Measurements from ENCODE around the gene FBXO17.
A peak's percentile ranks its signal among the peaks of the same experiment; 100 is the strongest.
"Not testable (repeated sequence)": the region's sequence is repeated elsewhere in the genome, so short reads cannot be mapped to it uniquely, and the experiment has no call there.

FBXO17 gene, protein sequence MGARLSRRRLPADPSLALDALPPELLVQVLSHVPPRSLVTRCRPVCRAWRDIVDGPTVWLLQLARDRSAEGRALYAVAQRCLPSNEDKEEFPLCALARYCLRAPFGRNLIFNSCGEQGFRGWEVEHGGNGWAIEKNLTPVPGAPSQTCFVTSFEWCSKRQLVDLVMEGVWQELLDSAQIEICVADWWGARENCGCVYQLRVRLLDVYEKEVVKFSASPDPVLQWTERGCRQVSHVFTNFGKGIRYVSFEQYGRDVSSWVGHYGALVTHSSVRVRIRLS

GRCh38 chr19:38975214-38975860 lies at the start of gene FBXO17:
Gene FBXO17, minus strand, starts transcription at chr19:38975742. Its CDS starts 25,423 bp downstream, at chr19:38950319.
- DNase-seq (ENCODE audit: low spot score), result peak; percentile 80

- no peak for DNase-seq (ENCODE audit: low spot score)
Observed at GRCh38 chr19:39024875-39025641, 49.5 kb upstream of the FBXO17 start.

GRCh38 chr19:39021063-39021462 lies 45.5 kb upstream of the FBXO17 start:
- DNase-seq (ENCODE audit: low spot score), result no peak

DNA sequence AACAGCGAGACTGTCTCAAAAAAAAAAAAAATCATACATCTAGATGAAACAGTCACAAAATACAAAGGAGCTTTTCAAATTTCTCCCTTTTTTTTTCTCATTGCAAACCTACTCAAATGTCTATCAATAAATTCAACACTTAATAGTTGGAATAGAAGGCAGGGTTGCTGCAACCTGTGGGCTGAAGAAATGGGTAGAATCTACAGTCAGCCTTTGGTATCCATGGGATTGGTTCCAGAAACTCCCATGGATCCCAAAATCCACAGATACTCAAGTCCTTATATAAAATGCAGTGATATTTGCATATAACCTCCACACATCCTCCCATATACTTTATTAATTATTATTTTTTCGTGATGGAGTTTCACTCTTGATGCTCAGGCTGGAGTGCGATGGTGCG lies 42.1 kb upstream of the FBXO17 start:
- DNase-seq (ENCODE audit: low spot score), result no peak

DNA sequence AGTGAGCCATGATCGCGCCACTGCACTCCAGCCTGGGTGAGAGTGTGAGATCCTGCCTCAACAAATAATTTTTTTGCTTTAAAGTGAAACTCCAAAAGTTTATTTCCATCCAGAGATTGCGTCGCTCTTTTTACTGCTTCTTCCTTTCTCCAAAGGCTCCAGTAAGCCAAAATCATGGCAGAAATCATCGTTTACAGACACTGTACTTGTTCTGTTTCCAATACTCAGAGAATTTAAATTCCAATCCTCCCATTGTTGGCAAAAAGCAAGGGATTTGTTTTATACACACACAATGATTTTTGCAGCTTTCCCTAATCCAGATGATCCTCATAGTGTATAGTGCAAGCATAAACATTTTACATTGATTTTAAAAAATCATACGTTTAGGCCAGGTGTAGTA lies 41.5 kb upstream of the FBXO17 start:
- DNase-seq (ENCODE audit: low spot score), result no peak

DNA sequence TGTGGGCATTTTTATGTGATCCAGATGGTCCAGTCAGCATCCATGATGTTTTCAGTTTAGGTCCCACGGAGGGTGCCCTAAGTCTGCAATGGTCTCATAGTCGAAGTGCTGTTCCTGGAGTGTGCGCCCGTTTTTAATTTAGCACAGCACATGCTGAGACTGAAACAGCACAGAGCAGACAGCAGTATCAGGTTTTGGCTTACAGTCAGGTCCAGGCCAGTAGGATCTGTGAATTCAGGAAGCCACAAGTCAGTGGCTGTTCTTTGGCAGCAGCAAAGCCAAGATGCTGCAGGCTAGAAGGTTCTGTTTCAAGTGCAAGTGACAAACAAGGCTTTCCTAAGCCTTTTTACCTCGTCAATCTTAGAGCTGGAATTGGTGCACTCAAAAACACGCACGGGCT lies 38.5 kb upstream of the FBXO17 start:
- no peak for DNase-seq (ENCODE audit: low spot score)

DNA sequence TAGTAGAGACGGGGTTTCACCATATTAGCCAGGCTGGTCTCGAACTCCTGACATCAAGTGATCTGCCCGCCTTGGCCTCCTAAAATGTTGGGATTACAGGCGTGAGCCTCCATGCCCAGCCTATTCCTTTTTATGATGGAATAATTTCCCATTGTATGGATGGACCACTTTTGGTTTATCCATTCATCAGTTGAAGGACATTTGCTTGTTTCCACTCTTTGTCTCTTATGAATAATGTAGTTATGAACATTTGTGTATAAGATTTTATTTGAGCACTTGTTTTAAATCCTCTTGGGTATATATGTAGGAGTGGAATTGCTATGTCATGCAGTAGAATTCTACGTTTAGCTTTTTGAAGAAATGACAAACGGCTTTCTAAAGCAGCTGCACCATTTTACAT lies 33.5 kb upstream of the FBXO17 start:
- no peak for DNase-seq (ENCODE audit: low spot score)

DNA sequence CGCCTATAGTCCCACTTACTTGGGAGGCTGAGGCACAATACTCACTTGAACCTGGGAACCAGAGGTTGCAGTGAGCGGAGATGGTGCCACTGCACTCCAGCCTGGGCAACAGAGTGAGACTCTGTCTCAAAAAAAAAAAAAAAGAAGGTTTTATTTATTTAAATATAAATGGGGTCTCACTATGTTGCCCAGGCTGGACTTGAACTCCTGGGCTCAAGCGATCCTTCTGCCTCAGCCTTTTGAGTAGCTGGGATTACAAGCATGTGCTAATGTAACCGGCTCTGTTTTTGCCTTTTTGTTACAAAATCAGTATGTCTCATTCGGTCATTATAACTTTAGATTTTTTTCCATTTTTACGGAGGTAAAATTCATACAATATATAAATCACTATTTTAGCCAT lies 32.6 kb upstream of the FBXO17 start:
- DNase-seq (ENCODE audit: low spot score), result no peak

DNA sequence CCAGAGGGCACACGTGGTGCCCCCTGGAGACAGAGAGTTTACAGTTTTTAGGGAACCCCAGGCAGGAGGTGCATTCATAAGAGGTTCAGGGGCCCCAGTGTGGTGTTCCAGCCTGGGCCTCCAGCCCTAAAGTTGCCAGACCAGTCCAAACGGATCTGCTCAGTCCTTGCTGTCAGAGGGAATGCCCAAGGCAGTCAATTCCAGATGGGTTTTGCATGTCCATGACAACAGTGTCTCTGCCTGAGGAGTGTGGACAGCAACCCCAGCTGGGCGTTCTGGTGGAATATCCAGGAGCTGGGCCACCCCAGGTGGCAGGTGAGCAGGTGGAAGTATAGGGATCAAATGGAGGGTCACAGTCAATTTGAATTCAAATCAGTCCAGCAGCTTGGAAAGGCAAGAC lies 31.6 kb upstream of the FBXO17 start:
- DNase-seq (ENCODE audit: low spot score), result no peak

DNA sequence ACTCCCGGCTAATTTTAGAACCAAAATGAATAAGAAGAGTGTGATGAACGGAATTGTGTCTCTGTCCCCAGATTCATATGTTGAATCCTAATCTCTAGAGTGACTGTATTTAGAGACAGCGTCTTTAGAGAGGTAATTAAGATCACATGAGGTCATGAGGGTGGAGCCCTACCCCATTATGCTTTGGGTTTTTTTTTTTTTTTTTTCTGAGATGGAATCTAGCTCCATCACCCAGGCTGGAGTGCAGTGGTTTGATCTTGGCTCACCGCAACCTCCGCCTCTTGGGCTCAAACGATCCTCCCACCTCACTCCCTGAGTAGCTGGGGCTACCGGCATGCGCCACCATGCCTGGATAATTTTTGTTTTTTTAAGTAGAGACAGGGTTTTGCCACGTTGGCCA lies 28.9 kb upstream of the FBXO17 start:
- no peak for DNase-seq (ENCODE audit: low spot score)

DNA sequence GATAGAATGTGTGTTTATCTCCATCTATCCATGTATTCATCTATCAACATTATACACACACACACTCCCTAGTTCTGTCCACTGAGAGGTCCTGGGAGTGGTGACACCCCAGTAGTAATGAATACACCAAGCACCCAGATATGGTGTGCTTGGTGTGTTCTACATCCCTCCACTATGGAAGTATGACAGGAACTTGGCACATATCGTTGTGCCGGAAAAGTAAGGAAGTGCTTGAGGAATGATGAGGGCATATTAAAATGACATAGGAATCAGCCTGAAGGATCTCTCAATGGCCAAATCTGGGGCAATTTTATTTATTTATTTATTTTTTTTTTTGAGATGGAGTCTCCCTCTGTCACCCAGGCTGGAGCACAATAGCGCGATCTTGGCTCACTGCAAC lies 28.3 kb upstream of the FBXO17 start:
- DNase-seq (ENCODE audit: low spot score), result no peak

DNA sequence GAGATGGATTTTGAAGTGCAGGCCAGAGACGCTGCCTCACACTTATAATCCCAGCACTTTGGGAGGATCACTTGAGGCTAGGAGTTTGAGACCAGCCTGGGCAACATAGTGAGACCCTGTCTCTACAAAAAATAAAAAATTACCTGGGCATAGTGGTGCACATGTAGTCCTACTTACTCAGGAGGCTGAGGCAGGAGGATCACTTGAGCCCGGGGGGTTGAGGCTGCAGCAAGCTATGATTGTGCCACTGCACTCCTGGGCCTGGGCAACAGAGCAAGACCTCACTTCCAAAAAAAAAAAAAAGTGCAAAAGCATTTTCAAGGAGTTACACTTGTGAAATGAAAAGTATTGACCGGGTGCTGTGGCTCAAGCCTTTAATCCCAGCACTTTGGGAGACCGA lies 27.6 kb upstream of the FBXO17 start:
- DNase-seq (ENCODE audit: low spot score), result no peak

- DNase-seq (ENCODE audit: low spot score), result no peak
Observed at GRCh38 chr19:39001041-39001440, 25.5 kb upstream of the FBXO17 start.

DNA sequence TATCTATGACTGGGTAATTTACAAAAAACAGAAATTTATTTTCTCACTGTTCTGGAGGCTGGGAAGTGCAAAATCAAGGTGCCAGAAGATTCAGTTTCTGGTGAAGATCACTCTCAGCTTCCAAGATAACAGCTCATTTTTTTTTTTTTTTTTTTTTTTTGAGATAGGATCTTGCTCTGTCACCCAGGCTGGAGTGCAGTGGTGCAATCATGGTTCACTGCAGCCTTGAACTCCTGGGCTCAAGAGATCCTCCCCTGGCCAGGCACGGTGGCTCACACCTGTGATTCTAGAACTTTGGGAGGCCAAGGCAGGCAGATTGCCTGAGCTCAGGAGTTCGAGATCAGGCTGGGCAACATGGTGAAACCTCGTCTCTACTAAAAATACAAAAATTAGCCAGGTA lies 22.0 kb upstream of the FBXO17 start:
- not testable (repeated sequence) for DNase-seq (ENCODE audit: low spot score)

- DNase-seq (ENCODE audit: low spot score), result no peak
Observed at GRCh38 chr19:38993271-38993670, 17.7 kb upstream of the FBXO17 start.

- no peak for DNase-seq (ENCODE audit: low spot score)
Observed at GRCh38 chr19:38990949-38991697, 15.6 kb upstream of the FBXO17 start.

DNA sequence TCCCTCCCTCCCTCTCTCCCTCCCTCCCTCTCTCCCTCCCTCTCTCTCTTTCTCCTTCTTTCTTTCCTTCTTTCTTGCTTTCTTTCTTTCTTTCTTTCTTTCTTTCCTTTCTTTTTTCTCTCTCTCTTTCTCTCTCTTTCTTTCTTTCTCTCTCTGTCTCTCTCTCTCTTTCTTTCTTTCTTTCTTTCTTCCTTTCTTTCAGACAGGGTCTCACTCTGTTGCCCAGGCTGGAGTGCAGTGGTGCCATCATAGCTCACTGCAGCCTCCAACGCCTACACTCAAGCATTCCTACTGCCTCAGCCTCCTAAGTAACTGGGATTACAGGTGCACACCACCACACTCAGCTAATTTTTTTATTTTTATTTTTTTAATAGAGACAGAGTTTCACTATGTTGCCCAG lies 14.1 kb upstream of the FBXO17 start:
- not testable (repeated sequence) for DNase-seq (ENCODE audit: low spot score)

DNA sequence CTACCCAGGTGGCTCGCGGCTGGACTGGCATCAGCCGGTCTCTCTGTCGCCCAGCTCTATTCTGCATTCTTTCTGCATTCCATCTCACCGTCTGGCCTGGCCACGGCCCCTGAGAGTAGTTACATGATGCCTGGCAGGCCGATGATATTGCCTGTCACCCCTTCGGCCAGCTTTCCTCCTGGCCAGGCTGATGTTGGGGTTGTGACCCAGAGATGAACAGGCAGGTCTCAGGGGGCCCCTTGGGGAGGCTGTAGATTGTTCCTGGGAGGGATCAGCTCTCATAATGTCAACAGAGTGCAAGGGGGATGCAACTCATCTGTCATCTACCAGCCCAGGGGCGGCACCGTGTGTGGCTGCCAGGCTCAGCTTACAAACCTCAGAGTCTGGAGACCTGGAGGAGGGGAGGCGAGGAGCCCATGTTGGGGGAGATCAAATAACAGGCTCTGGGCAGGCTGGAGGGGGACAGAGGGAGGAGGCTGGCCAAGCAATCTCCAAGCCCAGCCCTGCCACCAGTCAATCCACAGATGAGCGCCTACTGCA lies 13.6 kb upstream of the FBXO17 start:
- DNase-seq (ENCODE audit: low spot score), result peak; percentile 82

GRCh38 chr19:38988627-38989026 lies 13.1 kb upstream of the FBXO17 start:
- not testable (repeated sequence) for DNase-seq (ENCODE audit: low spot score)

DNA sequence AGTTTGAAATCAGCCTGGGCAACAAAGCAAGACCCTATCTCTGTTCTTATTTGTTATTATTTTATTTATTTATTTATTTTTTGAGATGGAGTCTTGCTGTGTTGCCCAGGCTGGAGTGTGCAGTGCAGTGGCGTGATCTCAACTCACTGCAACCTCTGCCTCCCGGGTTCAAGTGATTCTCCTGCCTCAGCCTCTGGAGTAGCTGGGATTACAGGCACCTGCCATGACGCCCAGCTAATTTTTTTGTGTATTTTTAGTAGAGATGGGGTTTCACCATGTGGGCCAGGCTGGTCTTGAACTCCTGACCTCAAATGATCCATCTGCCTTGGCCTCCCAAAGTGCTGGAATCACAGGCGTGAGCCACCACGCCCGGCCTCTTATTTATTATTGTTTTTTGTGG lies 12.2 kb upstream of the FBXO17 start:
- not testable (repeated sequence) for DNase-seq (ENCODE audit: low spot score)

GRCh38 chr19:38985262-38985661 lies 9.7 kb upstream of the FBXO17 start:
- no peak for DNase-seq (ENCODE audit: low spot score)
